Lung (tissue), 12 donors: ENCODE data around the gene FAM184A. TPM values are rescaled to one million over a fixed set of nuclear protein-coding genes. Genes with fewer than 3 reads are reported as not detected.
A peak's percentile ranks its signal among the peaks of the same experiment; 100 is the strongest.

ENCODE experiments used
- ATAC-seq: fragments of 200-7000 bp; cut with Tn5 transposase; one replicate; pipeline ENCODE4 v1.9.1; 2020; ENCODE audit warnings: moderate number of reproducible peaks; ENCODE audit not compliant: insufficient read depth, low FRiP score
- DNase-seq, 3 donors: peaks; one replicate each; pipeline ENCODE4 v3.0.0-alpha.2; 2013 to 2017
- H3K27ac ChIP-seq, 2 donors: one replicate each; pipeline ENCODE4 v1.5.1; 2013; ENCODE audit warnings: mild to moderate bottlenecking in 2 of 2, moderate library complexity in 2 of 2, control low read depth in 1 of 2, inconsistent platforms in 1 of 2, low read depth in 1 of 2, low read length in 1 of 2
- H3K27me3 ChIP-seq, 3 donors: one replicate each; pipeline ENCODE4 v1.5.1; 2013; ENCODE audit warnings: low read length in 2 of 3; ENCODE audit not compliant: control insufficient read depth in 3 of 3, insufficient read depth in 3 of 3
- H3K36me3 ChIP-seq, 4 donors: one replicate each; pipeline ENCODE4 v1.5.1; 2013; ENCODE audit warnings: low read length in 4 of 4, mild to moderate bottlenecking in 1 of 4, moderate library complexity in 1 of 4; ENCODE audit not compliant: control insufficient read depth in 4 of 4, insufficient read depth in 4 of 4
- H3K4me1 ChIP-seq, 5 donors: one replicate each; pipeline ENCODE4 v1.5.1; 2013; ENCODE audit warnings: low read length in 5 of 5, mild to moderate bottlenecking in 2 of 5, moderate library complexity in 1 of 5; ENCODE audit not compliant: control insufficient read depth in 5 of 5, insufficient read depth in 5 of 5
- H3K4me3 ChIP-seq: one replicate; pipeline ENCODE4 v1.5.1; 2013; ENCODE audit warnings: mild to moderate bottlenecking, control low read depth, moderate library complexity
- H3K9ac ChIP-seq, 2 donors: one replicate each; pipeline ENCODE4 v1.5.1; 2013; ENCODE audit warnings: low read length in 2 of 2, control low read depth in 1 of 2; ENCODE audit not compliant: insufficient read depth in 1 of 2
- H3K9me3 ChIP-seq, 4 donors: one replicate each; pipeline ENCODE4 v1.5.1; 2013; ENCODE audit warnings: low read length in 3 of 4, mild to moderate bottlenecking in 1 of 4, moderate library complexity in 1 of 4; ENCODE audit not compliant: control insufficient read depth in 4 of 4, insufficient read depth in 3 of 4
- WGBS, 2 donors: extraction: QIAGEN DNeasy Blood & Tissue Kit; methylation state at CpG; one replicate each; pipeline ENCODE4 v1.1.7; 2013; 5-methylcytosine and 5-hydroxymethylcytosine counted together
- polyA plus RNA-seq, 2 donors: library from polyadenylated mRNA; stranded (reverse); fragments of 200-250 nt; gene quantifications; one replicate each; pipeline ENCODE4 v1.2.1, GENCODE V29; 2013
- total RNA-seq, 2 donors: library from RNA; depleted of rRNA in 1 of 2; stranded (reverse); fragments of >200 nt in 1 of 2; gene quantifications; one replicate each; pipeline ENCODE4 v1.2.1, GENCODE V29; 2014 to 2021
- TF ChIP-seq, protein P1 (sequence below): IDR thresholded peaks from 2 replicates; pipeline ENCODE4 v1.5.1; 2012; ENCODE audit warnings: mild to moderate bottlenecking; ENCODE audit errors: control extremely low read depth, extremely low read depth
- donor health status: control.
- donor health status: control.
- donor health status: Bipolar disorder and iron deficiency.
- donor health status: healthy.
- donor health status: DM: yes; HTN: yes; CAD: no.

Gene FAM184A
- total and polyA plus RNA-seq, 4 donors: 4.4 to 63.4 (median 22.7) TPM

GRCh38 chr6:118935331-118935668 is 143.2 kb downstream of the FAM184A start:
- WGBS, 2 donors: 3 to 15% methylated on average over 1 of the region's 1 CpG
- TF ChIP-seq, protein P1, sequence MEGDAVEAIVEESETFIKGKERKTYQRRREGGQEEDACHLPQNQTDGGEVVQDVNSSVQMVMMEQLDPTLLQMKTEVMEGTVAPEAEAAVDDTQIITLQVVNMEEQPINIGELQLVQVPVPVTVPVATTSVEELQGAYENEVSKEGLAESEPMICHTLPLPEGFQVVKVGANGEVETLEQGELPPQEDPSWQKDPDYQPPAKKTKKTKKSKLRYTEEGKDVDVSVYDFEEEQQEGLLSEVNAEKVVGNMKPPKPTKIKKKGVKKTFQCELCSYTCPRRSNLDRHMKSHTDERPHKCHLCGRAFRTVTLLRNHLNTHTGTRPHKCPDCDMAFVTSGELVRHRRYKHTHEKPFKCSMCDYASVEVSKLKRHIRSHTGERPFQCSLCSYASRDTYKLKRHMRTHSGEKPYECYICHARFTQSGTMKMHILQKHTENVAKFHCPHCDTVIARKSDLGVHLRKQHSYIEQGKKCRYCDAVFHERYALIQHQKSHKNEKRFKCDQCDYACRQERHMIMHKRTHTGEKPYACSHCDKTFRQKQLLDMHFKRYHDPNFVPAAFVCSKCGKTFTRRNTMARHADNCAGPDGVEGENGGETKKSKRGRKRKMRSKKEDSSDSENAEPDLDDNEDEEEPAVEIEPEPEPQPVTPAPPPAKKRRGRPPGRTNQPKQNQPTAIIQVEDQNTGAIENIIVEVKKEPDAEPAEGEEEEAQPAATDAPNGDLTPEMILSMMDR: no peak
- peaks cover 0 to 10% (median under 1%) of the 10 kb centered on the region in 4 donors for H3K36me3 ChIP-seq
- DNase-seq (no peak), ATAC-seq (no peak)
- peak overlapping the region; percentile 4 to 95 for H3K9ac ChIP-seq
- peak overlapping the region; percentile 97 to 99 for H3K27ac ChIP-seq
- H3K4me1 ChIP-seq: peaks cover 0 to 9% (median 3%) of the 10 kb centered on the region in 5 donors
- H3K4me3 ChIP-seq: peak overlapping the region; percentile 61
- H3K9me3 ChIP-seq: no peaks in the 10 kb centered on the region
- no peaks in the 10 kb centered on the region for H3K27me3 ChIP-seq

- Histone ChIP-seq H3K4me3 (peak within 1 kb of the TSS; percentile 61), H3K27ac (peak within 1 kb of the TSS; percentile 97 to 99), H3K27me3 (no peaks in the 10 kb centered on the region), H3K4me1 (peaks cover 0 to 9% (median 3%) of the 10 kb centered on the region in 5 donors), H3K9me3 (no peaks in the 10 kb centered on the region), H3K36me3 (peaks cover 0 to 10% (median under 1%) of the 10 kb centered on the region in 4 donors), H3K9ac (peak within 1 kb of the TSS; percentile 83 to 95)
- 1% methylated on average over 95 of the region's 95 CpGs for WGBS, 2 donors
- ATAC-seq: peak; percentile 97
- TF ChIP-seq, protein P1: no peak
- DNase-seq: peak; percentile 91 to 95 (median 94)
Measured at GRCh38 chr6:118934461-118935330, 143.8 kb downstream of the FAM184A start, which contains the start of gene MCM9. Gene MCM9, minus strand, starts transcription at chr6:118935159. Its CDS starts 3,436 bp downstream, at chr6:118931723.

DNA sequence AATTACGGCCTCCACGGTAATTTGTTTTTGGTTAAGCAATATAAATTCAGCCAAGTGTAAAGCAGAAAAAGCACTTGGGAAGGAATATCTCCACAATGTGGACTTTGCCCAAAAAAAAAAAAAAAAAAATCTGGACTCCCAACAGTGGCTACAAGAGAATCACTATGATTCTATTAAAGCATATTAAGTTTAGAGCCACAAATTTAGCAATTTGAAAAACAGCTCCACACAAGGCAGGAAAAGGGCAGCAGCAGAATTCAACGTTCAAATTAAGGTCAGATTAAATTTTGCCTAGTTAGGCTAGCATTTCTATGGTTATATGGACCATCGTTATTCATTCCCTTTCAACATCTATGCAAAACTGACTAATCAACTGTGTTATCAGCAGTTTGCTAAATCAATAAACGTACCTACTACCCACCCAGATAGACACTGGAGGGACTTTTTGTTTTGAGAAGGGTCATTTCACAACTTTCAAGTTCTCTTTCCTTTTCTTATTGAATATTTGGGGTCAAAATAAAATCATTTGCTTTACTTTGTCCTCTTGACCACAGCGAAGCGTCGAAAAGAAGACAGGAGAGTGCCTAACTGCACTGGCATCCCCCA is 144.5 kb downstream of the FAM184A start:
- no peaks in the 10 kb centered on the region for H3K27me3 ChIP-seq
- DNase-seq: peak in 1 of 3 donors; percentile 6
- peak overlapping the region in 1 of 2 donors; percentile 99 for H3K27ac ChIP-seq
- H3K9ac ChIP-seq: peak overlapping the region in 1 of 2 donors; percentile 19
- H3K36me3 ChIP-seq: peaks cover 0 to 10% (median 1%) of the 10 kb centered on the region in 4 donors
- peak overlapping the region; percentile 61 for H3K4me3 ChIP-seq
- WGBS, 2 donors: 20 to 28% methylated on average over 8 of the region's 8 CpGs
- peaks cover 0 to 9% (median 3%) of the 10 kb centered on the region in 5 donors for H3K4me1 ChIP-seq
- H3K9me3 ChIP-seq: no peaks in the 10 kb centered on the region
- ATAC-seq: no peak
- TF ChIP-seq, protein P1: no peak
